ENCODE data around the gene CYREN.

DNA sequence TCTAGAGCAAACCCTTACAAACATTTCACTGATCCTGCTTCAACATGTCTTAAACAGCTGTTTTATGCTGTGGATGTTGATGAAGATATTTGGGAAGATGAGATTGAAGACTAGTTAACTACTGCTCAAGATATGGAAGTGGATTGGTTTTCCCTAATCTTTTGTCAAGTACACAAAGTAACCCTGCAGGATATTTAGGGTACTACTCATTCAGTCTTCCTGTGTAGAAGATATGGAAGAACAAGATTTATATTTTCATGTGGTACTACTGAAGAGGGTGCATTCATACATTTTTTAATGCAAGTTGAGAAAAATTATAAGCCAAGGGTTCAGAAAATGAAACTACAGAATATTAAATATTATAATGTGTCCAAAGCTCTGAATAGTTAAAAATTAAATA lies 40.9 kb downstream of the CYREN start:
- TF ChIP-seq POLR2A (IDR thresholded peaks at IDR 0.05) = no peak
- TF ChIP-seq POLR2AphosphoS5 (IDR thresholded peaks at IDR 0.05) = no peak
- TF ChIP-seq, protein P1, sequence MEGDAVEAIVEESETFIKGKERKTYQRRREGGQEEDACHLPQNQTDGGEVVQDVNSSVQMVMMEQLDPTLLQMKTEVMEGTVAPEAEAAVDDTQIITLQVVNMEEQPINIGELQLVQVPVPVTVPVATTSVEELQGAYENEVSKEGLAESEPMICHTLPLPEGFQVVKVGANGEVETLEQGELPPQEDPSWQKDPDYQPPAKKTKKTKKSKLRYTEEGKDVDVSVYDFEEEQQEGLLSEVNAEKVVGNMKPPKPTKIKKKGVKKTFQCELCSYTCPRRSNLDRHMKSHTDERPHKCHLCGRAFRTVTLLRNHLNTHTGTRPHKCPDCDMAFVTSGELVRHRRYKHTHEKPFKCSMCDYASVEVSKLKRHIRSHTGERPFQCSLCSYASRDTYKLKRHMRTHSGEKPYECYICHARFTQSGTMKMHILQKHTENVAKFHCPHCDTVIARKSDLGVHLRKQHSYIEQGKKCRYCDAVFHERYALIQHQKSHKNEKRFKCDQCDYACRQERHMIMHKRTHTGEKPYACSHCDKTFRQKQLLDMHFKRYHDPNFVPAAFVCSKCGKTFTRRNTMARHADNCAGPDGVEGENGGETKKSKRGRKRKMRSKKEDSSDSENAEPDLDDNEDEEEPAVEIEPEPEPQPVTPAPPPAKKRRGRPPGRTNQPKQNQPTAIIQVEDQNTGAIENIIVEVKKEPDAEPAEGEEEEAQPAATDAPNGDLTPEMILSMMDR (IDR thresholded peaks at IDR 0.05) = no peak
- no peak for TF ChIP-seq EP300 (IDR thresholded peaks at IDR 0.05)

Measured in sigmoid colon (tissue), 4 donors.